Tibial nerve (tissue), 3 donors: ENCODE results near the gene HS3ST1.

Source experiments
- POLR2A ChIP-seq, 2 donors: fragments of 450-650 bp; IDR thresholded peaks; one replicate each; pipeline ENCODE4 v1.6.1; 2017; ENCODE audit warnings: antibody characterized with exemption in 2 of 2, mild to moderate bottlenecking in 2 of 2, moderate library complexity in 2 of 2
- TF ChIP-seq, protein P1 (sequence below), 5 experiments: fragments of 200-600 bp in 3 of 5; fragments of 450-650 bp in 2 of 5; sonication (generic) in 3 of 5; IDR thresholded peaks; one replicate each; pipeline ENCODE4 v1.5.1; 2016 to 2019; ENCODE audit warnings: antibody characterized with exemption in 5 of 5, mild to moderate bottlenecking in 3 of 5, moderate library complexity in 2 of 5

DNA sequence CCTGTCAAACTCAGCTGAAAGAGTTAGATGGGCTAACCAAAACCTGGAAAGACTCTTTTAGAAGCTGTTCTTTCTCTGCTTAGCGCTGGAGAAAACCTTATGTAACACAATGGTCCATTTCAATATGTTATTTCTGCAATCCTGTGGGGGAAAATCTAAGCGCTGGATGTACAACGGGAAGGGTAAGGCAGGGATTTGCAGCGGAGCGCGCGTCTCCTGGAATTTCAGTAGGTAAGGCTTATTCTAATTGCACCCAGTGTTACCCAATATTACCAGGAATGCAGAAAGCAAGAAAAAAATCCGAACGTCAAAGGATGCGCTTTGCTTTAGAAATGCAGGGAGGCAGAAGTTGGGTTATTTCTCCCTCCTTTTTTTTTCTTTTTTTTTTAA, 2.0 kb downstream of the HS3ST1 start:
- TF ChIP-seq, protein P1, sequence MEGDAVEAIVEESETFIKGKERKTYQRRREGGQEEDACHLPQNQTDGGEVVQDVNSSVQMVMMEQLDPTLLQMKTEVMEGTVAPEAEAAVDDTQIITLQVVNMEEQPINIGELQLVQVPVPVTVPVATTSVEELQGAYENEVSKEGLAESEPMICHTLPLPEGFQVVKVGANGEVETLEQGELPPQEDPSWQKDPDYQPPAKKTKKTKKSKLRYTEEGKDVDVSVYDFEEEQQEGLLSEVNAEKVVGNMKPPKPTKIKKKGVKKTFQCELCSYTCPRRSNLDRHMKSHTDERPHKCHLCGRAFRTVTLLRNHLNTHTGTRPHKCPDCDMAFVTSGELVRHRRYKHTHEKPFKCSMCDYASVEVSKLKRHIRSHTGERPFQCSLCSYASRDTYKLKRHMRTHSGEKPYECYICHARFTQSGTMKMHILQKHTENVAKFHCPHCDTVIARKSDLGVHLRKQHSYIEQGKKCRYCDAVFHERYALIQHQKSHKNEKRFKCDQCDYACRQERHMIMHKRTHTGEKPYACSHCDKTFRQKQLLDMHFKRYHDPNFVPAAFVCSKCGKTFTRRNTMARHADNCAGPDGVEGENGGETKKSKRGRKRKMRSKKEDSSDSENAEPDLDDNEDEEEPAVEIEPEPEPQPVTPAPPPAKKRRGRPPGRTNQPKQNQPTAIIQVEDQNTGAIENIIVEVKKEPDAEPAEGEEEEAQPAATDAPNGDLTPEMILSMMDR (IDR thresholded peaks at IDR 0.05), result no peak
- no peak for TF ChIP-seq POLR2A (IDR thresholded peaks at IDR 0.05)
